ENCODE data around the gene REEP2. TPM values are rescaled to one million over a fixed set of nuclear protein-coding genes. Genes with fewer than 3 reads are reported as not detected.

The REEP2 gene
- total and polyA plus RNA-seq, 2 donors: 1.6 to 4.8 TPM

- no peak for DNase-seq (ENCODE audit: low read depth in 6 of 9, low spot score in 9 of 9)
- 96% methylated on average over 18 of the region's 18 CpGs for WGBS
Measured at GRCh38 chr5:138445547-138446271, 6.9 kb downstream of the REEP2 start.

GRCh38 chr5:138448070-138448469 is 9.2 kb downstream of the REEP2 start:
- DNase-seq (ENCODE audit: low read depth in 6 of 9, low spot score in 9 of 9): no peak
- no peak overlapping the region for H3K4me3 ChIP-seq (ENCODE audit: low read length in 2 of 2)
- H3K27me3 ChIP-seq (ENCODE audit: control insufficient read depth in 2 of 2, insufficient read depth in 1 of 2, low read length in 1 of 2): peaks cover 0 to 3% of the 10 kb centered on the region in 2 donors
- H3K36me3 ChIP-seq (ENCODE audit: control insufficient read depth in 2 of 2, insufficient read depth in 2 of 2, low read length in 1 of 2): no peaks in the 10 kb centered on the region
- no peaks in the 10 kb centered on the region for H3K9me3 ChIP-seq (ENCODE audit: control insufficient read depth in 2 of 2, insufficient read depth in 1 of 2, low read length in 1 of 2)
- H3K4me1 ChIP-seq (ENCODE audit: control insufficient read depth in 2 of 2, insufficient read depth in 2 of 2, low read length in 2 of 2): peaks cover 2 to 10% of the 10 kb centered on the region in 2 donors
- 98% methylated on average over 6 of the region's 6 CpGs for WGBS
- no peak overlapping the region for H3K27ac ChIP-seq (ENCODE audit: low read depth in 1 of 2, low read length in 1 of 2)

More at GRCh38 chr5:138445547-138446271, 6.9 kb downstream of the REEP2 start:
- Histone ChIP-seq H3K36me3 (ENCODE audit: control insufficient read depth in 2 of 2, insufficient read depth in 2 of 2, low read length in 1 of 2) (no peaks in the 10 kb centered on the region), H3K27me3 (ENCODE audit: control insufficient read depth in 2 of 2, insufficient read depth in 1 of 2, low read length in 1 of 2) (peaks cover 0 to 3% of the 10 kb centered on the region in 2 donors), H3K9me3 (ENCODE audit: control insufficient read depth in 2 of 2, insufficient read depth in 1 of 2, low read length in 1 of 2) (no peaks in the 10 kb centered on the region), H3K4me1 (ENCODE audit: control insufficient read depth in 2 of 2, insufficient read depth in 2 of 2, low read length in 2 of 2) (peaks cover 2 to 10% of the 10 kb centered on the region in 2 donors), H3K27ac (ENCODE audit: low read depth in 1 of 2, low read length in 1 of 2) (no peak overlapping the region), H3K4me3 (ENCODE audit: low read length in 2 of 2) (no peak overlapping the region)

- H3K4me3 ChIP-seq (ENCODE audit: low read length in 2 of 2): no peak overlapping the region
- H3K4me1 ChIP-seq (ENCODE audit: control insufficient read depth in 2 of 2, insufficient read depth in 2 of 2, low read length in 2 of 2): peaks cover 2 to 10% of the 10 kb centered on the region in 2 donors
- WGBS: 93% methylated on average over 9 of the region's 9 CpGs
- no peak for DNase-seq (ENCODE audit: low read depth in 6 of 9, low spot score in 9 of 9)
- H3K36me3 ChIP-seq (ENCODE audit: control insufficient read depth in 2 of 2, insufficient read depth in 2 of 2, low read length in 1 of 2): no peaks in the 10 kb centered on the region
- H3K27me3 ChIP-seq (ENCODE audit: control insufficient read depth in 2 of 2, insufficient read depth in 1 of 2, low read length in 1 of 2): peaks cover 0 to 3% of the 10 kb centered on the region in 2 donors
- no peak overlapping the region for H3K27ac ChIP-seq (ENCODE audit: low read depth in 1 of 2, low read length in 1 of 2)
- H3K9me3 ChIP-seq (ENCODE audit: control insufficient read depth in 2 of 2, insufficient read depth in 1 of 2, low read length in 1 of 2): no peaks in the 10 kb centered on the region
Measured at GRCh38 chr5:138448481-138449398, 9.9 kb downstream of the REEP2 start.

- Histone ChIP-seq H3K27ac (ENCODE audit: low read depth in 1 of 2, low read length in 1 of 2) (no peak overlapping the region), H3K4me1 (ENCODE audit: control insufficient read depth in 2 of 2, insufficient read depth in 2 of 2, low read length in 2 of 2) (peaks cover 2 to 10% of the 10 kb centered on the region in 2 donors), H3K27me3 (ENCODE audit: control insufficient read depth in 2 of 2, insufficient read depth in 1 of 2, low read length in 1 of 2) (peaks cover 0 to 3% of the 10 kb centered on the region in 2 donors), H3K4me3 (ENCODE audit: low read length in 2 of 2) (no peak overlapping the region), H3K9me3 (ENCODE audit: control insufficient read depth in 2 of 2, insufficient read depth in 1 of 2, low read length in 1 of 2) (no peaks in the 10 kb centered on the region), H3K36me3 (ENCODE audit: control insufficient read depth in 2 of 2, insufficient read depth in 2 of 2, low read length in 1 of 2) (no peaks in the 10 kb centered on the region)
- WGBS: 28% methylated on average over 22 of the region's 22 CpGs
- DNase-seq (ENCODE audit: low read depth in 6 of 9, low spot score in 9 of 9): peak in 6 of 9 donors; percentile 34 to 79 (median 62)
Measured at GRCh38 chr5:138449501-138450239, 10.8 kb downstream of the REEP2 start.

GRCh38 chr5:138450971-138451370 is 12.1 kb downstream of the REEP2 start:
- H3K9me3 ChIP-seq (ENCODE audit: control insufficient read depth in 2 of 2, insufficient read depth in 1 of 2, low read length in 1 of 2): no peaks in the 10 kb centered on the region
- no peaks in the 10 kb centered on the region for H3K36me3 ChIP-seq (ENCODE audit: control insufficient read depth in 2 of 2, insufficient read depth in 2 of 2, low read length in 1 of 2)
- no peak for DNase-seq (ENCODE audit: low read depth in 6 of 9, low spot score in 9 of 9)
- H3K4me1 ChIP-seq (ENCODE audit: control insufficient read depth in 2 of 2, insufficient read depth in 2 of 2, low read length in 2 of 2): peaks cover 2 to 10% of the 10 kb centered on the region in 2 donors
- WGBS: 96% methylated on average over 5 of the region's 5 CpGs
- no peak overlapping the region for H3K4me3 ChIP-seq (ENCODE audit: low read length in 2 of 2)
- H3K27ac ChIP-seq (ENCODE audit: low read depth in 1 of 2, low read length in 1 of 2): no peak overlapping the region
- H3K27me3 ChIP-seq (ENCODE audit: control insufficient read depth in 2 of 2, insufficient read depth in 1 of 2, low read length in 1 of 2): peaks cover 0 to 3% of the 10 kb centered on the region in 2 donors

- 98% methylated on average over 6 of the region's 6 CpGs for WGBS
- Histone ChIP-seq H3K4me3 (ENCODE audit: low read length in 2 of 2) (no peak overlapping the region), H3K27ac (ENCODE audit: low read depth in 1 of 2, low read length in 1 of 2) (no peak overlapping the region), H3K36me3 (ENCODE audit: control insufficient read depth in 2 of 2, insufficient read depth in 2 of 2, low read length in 1 of 2) (no peaks in the 10 kb centered on the region), H3K9me3 (ENCODE audit: control insufficient read depth in 2 of 2, insufficient read depth in 1 of 2, low read length in 1 of 2) (no peaks in the 10 kb centered on the region), H3K27me3 (ENCODE audit: control insufficient read depth in 2 of 2, insufficient read depth in 1 of 2, low read length in 1 of 2) (peaks cover 0 to 3% of the 10 kb centered on the region in 2 donors), H3K4me1 (ENCODE audit: control insufficient read depth in 2 of 2, insufficient read depth in 2 of 2, low read length in 2 of 2) (peaks cover 2 to 10% of the 10 kb centered on the region in 2 donors)
- no peak for DNase-seq (ENCODE audit: low read depth in 6 of 9, low spot score in 9 of 9)
Measured at GRCh38 chr5:138452720-138453119, 13.9 kb downstream of the REEP2 start.

- no peak for DNase-seq (ENCODE audit: low read depth in 6 of 9, low spot score in 9 of 9)
- peaks cover 0 to under 1% of the 10 kb centered on the region in 2 donors for H3K9me3 ChIP-seq (ENCODE audit: control insufficient read depth in 2 of 2, insufficient read depth in 1 of 2, low read length in 1 of 2)
Measured at GRCh38 chr5:138453590-138453989, 14.7 kb downstream of the REEP2 start.

GRCh38 chr5:138454121-138454520 is 15.3 kb downstream of the REEP2 start:
- no peak for DNase-seq (ENCODE audit: low read depth in 6 of 9, low spot score in 9 of 9)
- Histone ChIP-seq H3K36me3 (ENCODE audit: control insufficient read depth in 2 of 2, insufficient read depth in 2 of 2, low read length in 1 of 2) (no peaks in the 10 kb centered on the region), H3K27ac (ENCODE audit: low read depth in 1 of 2, low read length in 1 of 2) (no peak overlapping the region), H3K9me3 (ENCODE audit: control insufficient read depth in 2 of 2, insufficient read depth in 1 of 2, low read length in 1 of 2) (peaks cover 0 to 6% of the 10 kb centered on the region in 2 donors), H3K4me1 (ENCODE audit: control insufficient read depth in 2 of 2, insufficient read depth in 2 of 2, low read length in 2 of 2) (peaks cover 11 to 24% of the 10 kb centered on the region in 2 donors), H3K4me3 (ENCODE audit: low read length in 2 of 2) (no peak overlapping the region), H3K27me3 (ENCODE audit: control insufficient read depth in 2 of 2, insufficient read depth in 1 of 2, low read length in 1 of 2) (no peaks in the 10 kb centered on the region)
- 95% methylated on average over 8 of the region's 8 CpGs for WGBS

More at GRCh38 chr5:138453590-138453989, 14.7 kb downstream of the REEP2 start:
- WGBS: 96% methylated on average over 13 of the region's 13 CpGs
- Histone ChIP-seq H3K27ac (ENCODE audit: low read depth in 1 of 2, low read length in 1 of 2) (no peak overlapping the region), H3K36me3 (ENCODE audit: control insufficient read depth in 2 of 2, insufficient read depth in 2 of 2, low read length in 1 of 2) (no peaks in the 10 kb centered on the region), H3K27me3 (ENCODE audit: control insufficient read depth in 2 of 2, insufficient read depth in 1 of 2, low read length in 1 of 2) (no peaks in the 10 kb centered on the region), H3K4me3 (ENCODE audit: low read length in 2 of 2) (no peak overlapping the region), H3K4me1 (ENCODE audit: control insufficient read depth in 2 of 2, insufficient read depth in 2 of 2, low read length in 2 of 2) (peaks cover 8 to 19% of the 10 kb centered on the region in 2 donors)
